ENCODE results near the gene KCNJ3.

DNA sequence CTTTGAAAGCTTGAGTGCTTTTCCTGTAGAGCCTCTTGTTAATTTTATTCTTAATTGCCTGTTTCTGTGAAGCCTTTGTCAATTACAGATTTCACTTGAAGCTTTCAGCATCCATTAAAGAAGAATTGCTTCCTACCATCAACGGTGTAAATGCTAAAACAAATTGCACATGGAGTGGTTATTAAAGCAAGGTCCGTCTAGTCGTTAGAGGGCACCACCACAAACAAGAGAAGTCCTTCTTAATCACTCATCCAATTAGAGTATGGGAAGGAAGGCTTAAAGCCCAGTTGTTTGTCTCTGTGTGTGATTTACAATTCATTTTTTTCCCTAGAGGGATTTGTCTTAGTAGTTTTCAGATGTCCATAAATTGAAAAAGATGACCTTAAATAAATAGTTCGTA lies 1.6 kb downstream of the KCNJ3 start:
- TF ChIP-seq CTCF (IDR thresholded peaks at IDR 0.05; ENCODE audit: low read depth, low read length): no peak
- TF ChIP-seq EZH2phosphoT487 (IDR thresholded peaks at IDR 0.05; ENCODE audit: low read depth): no peak
